Cardiac muscle cell (in vitro differentiated cells and primary cell): ENCODE measurements around the gene TBXT. TPM values are rescaled to one million over a fixed set of nuclear protein-coding genes. Genes with fewer than 3 reads are reported as not detected.

ENCODE experiments used
- DNase-seq, 2 donors: peaks; one replicate each; pipeline versions ENCODE4 v3.0.0 to v3.0.0-alpha.2; 2010 to 2017; ENCODE audit warnings: low read depth in 1 of 2, low spot score in 1 of 2
- H3K27ac ChIP-seq: fragments of 200-600 bp; sonication (generic); 2 replicates; pipeline ENCODE4 v1.5.1; 2016
- H3K27me3 ChIP-seq: fragments of 200-600 bp; sonication (generic); 2 replicates; pipeline ENCODE4 v1.6.0; 2016; ENCODE audit warnings: control low read depth
- H3K36me3 ChIP-seq: fragments of 200-600 bp; sonication (generic); 2 replicates; pipeline ENCODE4 v1.5.1; 2016; ENCODE audit warnings: control low read depth
- H3K4me1 ChIP-seq: fragments of 200-600 bp; sonication (generic); 2 replicates; pipeline ENCODE4 v1.8.1; 2017; ENCODE audit warnings: low read depth, mild to moderate bottlenecking, mixed run types
- H3K4me3 ChIP-seq: fragments of 200-600 bp; sonication (generic); 2 replicates; pipeline ENCODE4 v1.5.1; 2016; ENCODE audit warnings: mild to moderate bottlenecking
- H3K9me3 ChIP-seq: fragments of 200-600 bp; sonication (generic); 2 replicates; pipeline ENCODE4 v1.5.1; 2017; ENCODE audit warnings: low read depth, mild to moderate bottlenecking, control low read depth
- CTCF ChIP-seq: IDR thresholded peaks from 2 replicates; pipeline ENCODE4 v1.5.1; 2012; ENCODE audit warnings: low read depth, mild to moderate bottlenecking, low read length
- polyA plus RNA-seq: library from polyadenylated mRNA; unstranded; fragments of >200 nt; fragmentation: Nextera tagmentation; extraction: Ambion mirVana; gene quantifications from 2 replicates; pipeline ENCODE4 v1.2.1, GENCODE V29; 2016
- total RNA-seq: library from RNA; depleted of rRNA; stranded (reverse); fragments of >200 nt; gene quantifications from 2 replicates; pipeline ENCODE4 v1.2.3, GENCODE V29; 2016

Gene TBXT
- total and polyA plus RNA-seq, 2 experiments from 2014 or later: not detected

GRCh38 chr6:166121726-166122125 lies 45.9 kb downstream of the TBXT start:
- Histone ChIP-seq H3K36me3 (no peaks in the 10 kb centered on the region), H3K27me3 (no peaks in the 10 kb centered on the region), H3K4me3 (no peak overlapping the region), H3K27ac (no peak overlapping the region), H3K9me3 (no peaks in the 10 kb centered on the region), H3K4me1 (no peaks in the 10 kb centered on the region)
- no peak for DNase-seq
- TF ChIP-seq CTCF: no peak

GRCh38 chr6:166119116-166119911 lies 48.3 kb downstream of the TBXT start:
- Histone ChIP-seq H3K9me3 (no peaks in the 10 kb centered on the region), H3K4me3 (no peak overlapping the region), H3K4me1 (no peaks in the 10 kb centered on the region), H3K27ac (no peak overlapping the region), H3K36me3 (no peaks in the 10 kb centered on the region), H3K27me3 (no peaks in the 10 kb centered on the region)
- no peak for TF ChIP-seq CTCF
- no peak for DNase-seq

- no peaks in the 10 kb centered on the region for H3K9me3 ChIP-seq
- DNase-seq: no peak
- H3K4me3 ChIP-seq: no peak overlapping the region
- TF ChIP-seq CTCF: no peak
- no peaks in the 10 kb centered on the region for H3K4me1 ChIP-seq
- H3K36me3 ChIP-seq: no peaks in the 10 kb centered on the region
- H3K27ac ChIP-seq: no peak overlapping the region
- H3K27me3 ChIP-seq: no peaks in the 10 kb centered on the region
These were observed 52.0 kb downstream of the TBXT start for GRCh38 chr6:166115609-166116008.

GRCh38 chr6:166112580-166112979 lies 55.1 kb downstream of the TBXT start:
- Histone ChIP-seq H3K9me3 (no peaks in the 10 kb centered on the region), H3K27me3 (peaks cover 4% of the 10 kb centered on the region), H3K4me1 (no peaks in the 10 kb centered on the region), H3K27ac (no peak overlapping the region), H3K4me3 (no peak overlapping the region), H3K36me3 (no peaks in the 10 kb centered on the region)
- DNase-seq: peak in 1 of 2 donors; percentile 79
- no peak for TF ChIP-seq CTCF

- peaks cover 4% of the 10 kb centered on the region for H3K27me3 ChIP-seq
- no peaks in the 10 kb centered on the region for H3K4me1 ChIP-seq
- no peak overlapping the region for H3K27ac ChIP-seq
- H3K4me3 ChIP-seq: no peak overlapping the region
- no peak for TF ChIP-seq CTCF
- H3K36me3 ChIP-seq: no peaks in the 10 kb centered on the region
- no peak for DNase-seq
- H3K9me3 ChIP-seq: no peaks in the 10 kb centered on the region
These were observed 58.0 kb downstream of the TBXT start for GRCh38 chr6:166109608-166110007.

Other genes starting within 250 kb of the TBXT start
- gene PRR18, start 140.5 kb upstream of the TBXT start, total RNA-seq: 0.12 and 0.92 TPM in 2 replicates
- gene PRR18, start 140.5 kb upstream of the TBXT start, polyA plus RNA-seq: 0.33 TPM in 1 of 2 replicates, not detected in the other
- 26.5 and 36.4 TPM in 2 replicates for gene SFT2D1, start 174.7 kb upstream of the TBXT start, total RNA-seq
- gene SFT2D1, start 174.7 kb upstream of the TBXT start, polyA plus RNA-seq: 63.3 and 63.7 TPM in 2 replicates
- gene MPC1, start 215.1 kb upstream of the TBXT start, total RNA-seq: 28.5 and 52.8 TPM in 2 replicates
- gene MPC1, start 215.1 kb upstream of the TBXT start, polyA plus RNA-seq: 67.2 and 122 TPM in 2 replicates